ENCODE results near the gene PHF19. TPM values are rescaled to one million over a fixed set of nuclear protein-coding genes. Genes with fewer than 3 reads are reported as not detected.

Gene PHF19
- total RNA-seq, 2 donors from 2014 or later: 97.4 to 177 TPM

Other genes starting within 250 kb of the PHF19 start
- gene MEGF9, start 162.7 kb downstream of the PHF19 start, total RNA-seq: 10 to 100 TPM in 1 of 2 donors, 1 to 10 TPM in 1; 7.7 to 12.7 TPM
- gene FBXW2, start 83.8 kb downstream of the PHF19 start, total RNA-seq: 100 to 1,000 TPM in 1 of 2 donors, 10 to 100 TPM in 1; 73.6 to 105 TPM
- 10 to 100 TPM; 59.5 to 70.4 TPM for gene PSMD5, start 34.3 kb downstream of the PHF19 start, total RNA-seq
- 100 to 1,000 TPM; 145 to 375 TPM for gene TRAF1, start 49.6 kb upstream of the PHF19 start, total RNA-seq
- gene C5, start 173.1 kb upstream of the PHF19 start, total RNA-seq: 1 to 10 TPM in 1 of 2 donors, under 1 TPM in 1; 0.88 to 1.0 TPM
- 100 to 1,000 TPM in 1 of 2 donors, 10 to 100 TPM in 1; 64.6 to 120 TPM for gene CNTRL, start 197.8 kb upstream of the PHF19 start, total RNA-seq

Measured in natural killer cell treated with Interleukin-12 subunit alpha and Interleukin-12 subunit beta and Interleukin-15 and Interleukin-18, amount 100 ng/mL, for 72 hours (primary cell).